Natural killer cell (primary cell): Measurements from ENCODE around the gene PARPBP. TPM values are rescaled to one million over a fixed set of nuclear protein-coding genes. Genes with fewer than 3 reads are reported as not detected.

Experiments used
- ATAC-seq, 3 donors: fragments of 150-1000 bp in 2 of 3; fragments of 200-7000 bp in 1 of 3; cut with Tn5 transposase; 1 replicate in 1 of 3; 2 replicates in 2 of 3; pipeline ENCODE4 v1.10.0; 2021; ENCODE audit warnings: mild to moderate bottlenecking in 2 of 3, moderate library complexity in 2 of 3
- DNase-seq, 2 donors: peaks; one replicate each; pipeline versions ENCODE4 v3.0.0 to v3.0.0-alpha.2; 2013 to 2021; ENCODE audit warnings: mixed read lengths in 1 of 2
- H3K27ac ChIP-seq: one replicate; pipeline ENCODE4 v1.5.1; 2013; ENCODE audit warnings: mild to moderate bottlenecking, low read length
- H3K27me3 ChIP-seq: one replicate; pipeline ENCODE4 v1.6.1; 2013; ENCODE audit warnings: low read length; ENCODE audit not compliant: control insufficient read depth, insufficient read depth
- H3K36me3 ChIP-seq: one replicate; pipeline ENCODE4 v1.6.1; 2013; ENCODE audit warnings: low read length; ENCODE audit not compliant: control insufficient read depth, insufficient read depth
- H3K4me1 ChIP-seq: one replicate; pipeline ENCODE4 v1.6.1; 2013; ENCODE audit warnings: low read length; ENCODE audit not compliant: control insufficient read depth, insufficient read depth
- H3K4me3 ChIP-seq: one replicate; pipeline ENCODE4 v1.5.1; 2013; ENCODE audit warnings: low read length
- H3K9me3 ChIP-seq: one replicate; pipeline ENCODE4 v1.6.1; 2013; ENCODE audit warnings: low read length; ENCODE audit not compliant: control insufficient read depth, insufficient read depth
- H3K27ac Mint-ChIP-seq, 2 donors: one replicate each; pipeline ENCODE4 v1.8.0; 2022; ENCODE audit warnings: mild to moderate bottlenecking in 2 of 2, mixed read lengths in 2 of 2, moderate library complexity in 1 of 2
- H3K27me3 Mint-ChIP-seq, 2 donors: one replicate each; pipeline ENCODE4 v1.8.0; 2022; ENCODE audit warnings: low read depth in 2 of 2, mixed read lengths in 2 of 2
- H3K36me3 Mint-ChIP-seq: one replicate; pipeline ENCODE4 v1.8.0; 2022; ENCODE audit warnings: mixed read lengths
- H3K4me1 Mint-ChIP-seq, 2 donors: one replicate each; pipeline ENCODE4 v1.8.0; 2022; ENCODE audit warnings: mixed read lengths in 2 of 2
- H3K4me3 Mint-ChIP-seq: one replicate; pipeline ENCODE4 v1.8.0; 2022; ENCODE audit warnings: mild to moderate bottlenecking, moderate library complexity, mixed read lengths
- H3K9me3 Mint-ChIP-seq, 2 donors: one replicate each; pipeline ENCODE4 v1.8.0; 2022; ENCODE audit warnings: mixed read lengths in 2 of 2
- CTCF ChIP-seq: fragments of 200-600 bp; IDR thresholded peaks from one replicate; pipeline ENCODE4 v1.8.0; 2022; ENCODE audit warnings: antibody characterized with exemption
- WGBS: methylation state at CpG from one replicate; pipeline ENCODE4 v1.1.7; 2013; ENCODE audit warnings: missing lambda C conversion rate; ENCODE audit not compliant: insufficient coverage; 5-methylcytosine and 5-hydroxymethylcytosine counted together
- intact Hi-C: fragments of 100-400 bp; cut with micrococcal nuclease; formaldehyde crosslinking; loops from one replicate; pipeline ENCODE4 v1.14.2; 2022
- total RNA-seq, 4 donors: library from RNA; stranded (reverse); fragments of 120-200 nt in 1 of 4; gene quantifications; one replicate each; pipeline versions ENCODE4 v1.2.3 to v1.2.4, GENCODE V29; 2013 to 2022

PARPBP gene
- total RNA-seq, 3 donors from 2014 or later (not counting 1 experiment from before 2014, with no cell fraction given) = 2.8 to 5.6 (median 3.5) TPM

DNA sequence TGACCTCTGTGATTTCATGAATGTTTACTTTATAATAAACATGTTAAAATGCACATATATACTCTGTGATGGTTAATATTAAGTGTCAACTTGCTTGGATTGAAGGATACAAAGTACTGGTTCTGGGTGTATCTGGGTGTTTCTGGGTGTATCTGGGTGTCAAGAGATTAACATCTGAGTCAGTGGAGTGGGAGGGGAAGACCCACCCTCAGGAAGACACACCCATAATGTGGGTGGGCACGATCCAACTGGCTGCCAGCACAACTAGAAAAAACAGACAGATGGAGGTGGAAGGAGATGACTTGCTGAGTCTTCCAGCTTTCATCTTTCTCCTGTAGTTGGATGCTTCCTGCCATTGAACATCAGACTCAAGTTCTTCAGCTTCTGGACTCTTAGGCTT lies 12.0 kb upstream of the PARPBP start:
- no peak overlapping the region for H3K4me3 ChIP-seq
- no peak overlapping the region for H3K27ac Mint-ChIP-seq
- no peaks in the 10 kb centered on the region for H3K4me1 ChIP-seq
- H3K9me3 Mint-ChIP-seq = peaks cover 0 to 3% of the 10 kb centered on the region in 2 donors
- H3K27me3 ChIP-seq = no peaks in the 10 kb centered on the region
- no peaks in the 10 kb centered on the region for H3K27me3 Mint-ChIP-seq
- TF ChIP-seq CTCF = no peak
- 100% methylated on average over 1 of the region's 1 CpG for WGBS
- intact Hi-C loops = no loop called here
- no peak for DNase-seq
- H3K9me3 ChIP-seq = no peaks in the 10 kb centered on the region
- H3K36me3 ChIP-seq = peaks cover 51% of the 10 kb centered on the region
- no peak for ATAC-seq
- H3K36me3 Mint-ChIP-seq = peaks cover 41% of the 10 kb centered on the region
- peaks cover 0 to 15% of the 10 kb centered on the region in 2 donors for H3K4me1 Mint-ChIP-seq
- H3K4me3 Mint-ChIP-seq = no peak overlapping the region
- H3K27ac ChIP-seq = no peak overlapping the region

- no peak for TF ChIP-seq CTCF
- H3K27ac Mint-ChIP-seq = no peak overlapping the region
Measured at GRCh38 chr12:102110782-102111181, 9.2 kb upstream of the PARPBP start.

DNA sequence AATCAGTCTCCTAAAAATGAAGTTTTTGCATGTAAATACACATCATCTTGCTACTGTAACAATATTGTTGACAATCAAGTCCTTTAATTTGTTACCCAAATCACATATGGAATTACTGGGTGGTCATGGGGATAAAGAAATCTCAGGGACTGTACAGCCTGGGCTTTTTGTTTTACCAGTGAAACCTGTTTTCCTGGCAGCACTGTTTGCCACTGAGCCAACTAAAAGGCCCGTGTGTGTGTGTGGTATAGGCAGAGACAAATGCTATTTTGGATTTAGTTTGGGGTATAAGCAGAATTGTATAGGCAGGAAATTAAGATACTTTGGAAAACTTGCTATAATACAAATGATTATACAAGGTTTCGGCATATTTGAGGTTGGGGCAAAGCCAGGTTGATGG lies 5.8 kb upstream of the PARPBP start:
- Histone ChIP-seq H3K27me3 (no peaks in the 10 kb centered on the region), H3K4me3 (no peak overlapping the region), H3K4me1 (no peaks in the 10 kb centered on the region), H3K27ac (no peak overlapping the region), H3K36me3 (peaks cover 39% of the 10 kb centered on the region), H3K9me3 (no peaks in the 10 kb centered on the region)
- peaks cover under 1 to 5% of the 10 kb centered on the region in 2 donors for H3K4me1 Mint-ChIP-seq
- WGBS = 90% methylated on average over 1 of the region's 2 CpGs
- ATAC-seq = no peak
- H3K9me3 Mint-ChIP-seq = no peaks in the 10 kb centered on the region
- no peak overlapping the region for H3K27ac Mint-ChIP-seq
- intact Hi-C loops = no loop called here
- DNase-seq = no peak
- H3K36me3 Mint-ChIP-seq = peaks cover 11% of the 10 kb centered on the region
- TF ChIP-seq CTCF = no peak
- H3K4me3 Mint-ChIP-seq = no peak overlapping the region
- H3K27me3 Mint-ChIP-seq = no peaks in the 10 kb centered on the region

More at GRCh38 chr12:102110782-102111181, 9.2 kb upstream of the PARPBP start:
- H3K4me3 Mint-ChIP-seq = no peak overlapping the region
- peaks cover 48% of the 10 kb centered on the region for H3K36me3 ChIP-seq
- intact Hi-C loops = no loop called here
- peaks cover 26% of the 10 kb centered on the region for H3K36me3 Mint-ChIP-seq
- H3K9me3 ChIP-seq = no peaks in the 10 kb centered on the region
- no peaks in the 10 kb centered on the region for H3K27me3 Mint-ChIP-seq
- H3K4me1 Mint-ChIP-seq = peaks cover 0 to 15% of the 10 kb centered on the region in 2 donors
- H3K4me3 ChIP-seq = no peak overlapping the region
- DNase-seq (no peak), ATAC-seq (no peak)
- peaks cover 0 to 3% of the 10 kb centered on the region in 2 donors for H3K9me3 Mint-ChIP-seq
- no peaks in the 10 kb centered on the region for H3K4me1 ChIP-seq
- no peaks in the 10 kb centered on the region for H3K27me3 ChIP-seq
- no peak overlapping the region for H3K27ac ChIP-seq

- Mint-ChIP-seq H3K4me1 (peaks cover 16 to 17% of the 10 kb centered on the region in 2 donors), H3K9me3 (no peaks in the 10 kb centered on the region), H3K27me3 (no peaks in the 10 kb centered on the region), H3K27ac (no peak overlapping the region), H3K36me3 (peaks cover 3% of the 10 kb centered on the region), H3K4me3 (no peak overlapping the region)
- H3K4me3 ChIP-seq = no peak overlapping the region
- no peaks in the 10 kb centered on the region for H3K9me3 ChIP-seq
- DNase-seq (no peak), ATAC-seq (no peak)
- no peaks in the 10 kb centered on the region for H3K27me3 ChIP-seq
- TF ChIP-seq CTCF = no peak
- no peak overlapping the region for H3K27ac ChIP-seq
- WGBS = 90% methylated on average over 6 of the region's 7 CpGs
- intact Hi-C loops = no loop called here
- H3K4me1 ChIP-seq = peaks cover 5% of the 10 kb centered on the region
- peaks cover 21% of the 10 kb centered on the region for H3K36me3 ChIP-seq
Measured at GRCh38 chr12:102116392-102116791, 3.6 kb upstream of the PARPBP start.
